ENCODE measurements around the gene HIP1. TPM values are rescaled to one million over a fixed set of nuclear protein-coding genes. Genes with fewer than 3 reads are reported as not detected.
A peak's percentile ranks its signal among the peaks of the same experiment; 100 is the strongest.
"Not testable (repeated sequence)": the region's sequence is repeated elsewhere in the genome, so short reads cannot be mapped to it uniquely, and the experiment has no call there.

Gene HIP1
- total RNA-seq, 1 experiment from 2014 or later: 32.0 TPM

DNA sequence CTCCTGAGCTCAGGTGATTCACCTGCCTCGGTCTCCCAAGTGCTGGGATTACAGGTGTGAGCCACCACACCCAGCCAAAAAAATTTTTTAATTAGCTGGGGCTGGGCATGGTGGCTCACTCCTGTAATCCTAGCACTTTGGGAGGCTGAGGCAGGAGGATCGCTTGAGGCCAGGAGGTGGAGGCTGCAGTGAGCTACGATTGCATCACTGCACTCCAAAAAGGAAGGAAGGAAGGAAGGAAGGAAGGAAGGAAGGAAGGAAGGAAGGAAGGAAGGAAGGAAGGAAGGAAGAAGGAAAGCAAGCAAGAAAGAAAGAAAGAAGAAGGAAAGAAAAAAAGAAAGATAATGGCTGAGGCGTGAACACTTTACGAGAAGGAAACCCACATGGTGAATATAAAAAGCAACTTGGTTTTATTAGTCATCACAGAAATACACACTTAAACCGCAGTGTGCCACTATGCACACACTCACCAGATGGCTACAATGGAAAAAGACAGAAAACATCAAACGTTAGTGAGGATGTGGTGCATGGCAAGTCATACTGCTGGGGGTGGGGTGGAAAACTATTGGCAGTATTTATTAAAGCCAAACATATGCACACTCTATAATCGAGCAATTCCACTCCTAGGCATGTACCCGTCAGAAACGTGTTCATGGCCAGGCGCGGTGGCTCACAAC, 37.7 kb upstream of the HIP1 start:
- Histone ChIP-seq H3K4me3 (no peak overlapping the region), H3K9me3 (ENCODE audit: insufficient read depth, low read depth) (no peaks in the 10 kb centered on the region), H4K20me1 (ENCODE audit: insufficient read depth) (no peaks in the 10 kb centered on the region), H2AFZ (no peak overlapping the region), H3K27me3 (ENCODE audit: insufficient read depth, low read depth) (no peaks in the 10 kb centered on the region), H3K79me2 (ENCODE audit: low read depth) (no peaks in the 10 kb centered on the region), H3K36me3 (ENCODE audit: low read depth) (no peaks in the 10 kb centered on the region), H3K4me2 (no peak overlapping the region), H3K4me1 (replicated peaks; ENCODE audit: insufficient read depth) (peaks cover 14% of the 10 kb centered on the region), H3K9me2 (ENCODE audit: insufficient read depth) (no peaks in the 10 kb centered on the region), H3K27ac (no peak overlapping the region), H3F3A (ENCODE audit: insufficient read depth, low read depth) (peaks cover 13% of the 10 kb centered on the region; the same call in 1 of the 2 replicates)
- TF ChIP-seq, protein P1, sequence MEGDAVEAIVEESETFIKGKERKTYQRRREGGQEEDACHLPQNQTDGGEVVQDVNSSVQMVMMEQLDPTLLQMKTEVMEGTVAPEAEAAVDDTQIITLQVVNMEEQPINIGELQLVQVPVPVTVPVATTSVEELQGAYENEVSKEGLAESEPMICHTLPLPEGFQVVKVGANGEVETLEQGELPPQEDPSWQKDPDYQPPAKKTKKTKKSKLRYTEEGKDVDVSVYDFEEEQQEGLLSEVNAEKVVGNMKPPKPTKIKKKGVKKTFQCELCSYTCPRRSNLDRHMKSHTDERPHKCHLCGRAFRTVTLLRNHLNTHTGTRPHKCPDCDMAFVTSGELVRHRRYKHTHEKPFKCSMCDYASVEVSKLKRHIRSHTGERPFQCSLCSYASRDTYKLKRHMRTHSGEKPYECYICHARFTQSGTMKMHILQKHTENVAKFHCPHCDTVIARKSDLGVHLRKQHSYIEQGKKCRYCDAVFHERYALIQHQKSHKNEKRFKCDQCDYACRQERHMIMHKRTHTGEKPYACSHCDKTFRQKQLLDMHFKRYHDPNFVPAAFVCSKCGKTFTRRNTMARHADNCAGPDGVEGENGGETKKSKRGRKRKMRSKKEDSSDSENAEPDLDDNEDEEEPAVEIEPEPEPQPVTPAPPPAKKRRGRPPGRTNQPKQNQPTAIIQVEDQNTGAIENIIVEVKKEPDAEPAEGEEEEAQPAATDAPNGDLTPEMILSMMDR (conservative IDR thresholded peaks at IDR 0.05): no peak
- no peak for TF ChIP-seq EZH2 (IDR thresholded peaks at IDR 0.05; ENCODE audit: low read depth)
- BruUV-seq (replicated peaks): no TSS peak
- POLR2A ChIA-PET (ENCODE audit: unreplicated experiment): no interaction called here
- DNase-seq: peak in 1 of 2 experiments; percentile 61
- intact Hi-C loops (cut with micrococcal nuclease; ENCODE audit: unreplicated experiment): loop anchor here (10.0 kb wide), 1 partner anchor 68 kb away; no protein-coding TSS in a partner anchor
- CTCF ChIA-PET: no interaction called here

DNA sequence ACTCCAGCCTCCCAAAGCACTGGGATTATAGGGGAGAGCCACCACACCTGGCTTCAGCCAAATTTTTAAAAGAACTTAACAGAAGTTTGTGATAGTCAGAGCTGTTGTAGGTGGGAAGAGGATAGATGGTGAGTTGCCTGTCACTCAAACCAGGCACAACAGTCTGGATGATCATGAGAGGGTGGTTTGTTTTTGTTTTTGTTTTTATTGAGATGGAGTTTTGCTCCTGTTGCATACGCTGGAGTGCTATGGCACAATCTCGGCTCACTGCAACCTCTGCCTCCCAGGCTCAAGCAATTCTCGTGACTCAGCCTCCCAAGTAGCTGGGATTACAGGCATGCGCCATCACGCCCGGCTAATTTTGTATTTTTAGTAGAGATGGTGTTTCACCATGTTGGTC, 35.2 kb upstream of the HIP1 start:
- intact Hi-C loops (cut with micrococcal nuclease; ENCODE audit: unreplicated experiment): loop anchor here (10.0 kb wide), 1 partner anchor 71 kb away; no protein-coding TSS in a partner anchor
- not testable (repeated sequence) for DNase-seq; H3K9me3 ChIP-seq (ENCODE audit: insufficient read depth, low read depth); H3K27me3 ChIP-seq (ENCODE audit: insufficient read depth, low read depth); H3K9me2 ChIP-seq (ENCODE audit: insufficient read depth); H3K4me3 ChIP-seq; H2AFZ ChIP-seq; H4K20me1 ChIP-seq (ENCODE audit: insufficient read depth); H3K4me2 ChIP-seq; H3K36me3 ChIP-seq (ENCODE audit: low read depth); BruUV-seq (replicated peaks); H3K79me2 ChIP-seq (ENCODE audit: low read depth); H3K27ac ChIP-seq
- CTCF ChIA-PET: interaction anchor here (0.9 kb wide), 1 partner anchor 40 kb away, joined by 5 read pairs; no protein-coding TSS in a partner anchor
- peaks cover 17% of the 10 kb centered on the region; the same call in 1 of the 2 replicates for H3F3A ChIP-seq (ENCODE audit: insufficient read depth, low read depth)
- H3K4me1 ChIP-seq (replicated peaks; ENCODE audit: insufficient read depth): peaks cover 16% of the 10 kb centered on the region
- POLR2A ChIA-PET (ENCODE audit: unreplicated experiment): interaction anchor here (0.6 kb wide), 1 partner anchor 183 kb away, joined by 6 read pairs; no protein-coding TSS in a partner anchor

DNA sequence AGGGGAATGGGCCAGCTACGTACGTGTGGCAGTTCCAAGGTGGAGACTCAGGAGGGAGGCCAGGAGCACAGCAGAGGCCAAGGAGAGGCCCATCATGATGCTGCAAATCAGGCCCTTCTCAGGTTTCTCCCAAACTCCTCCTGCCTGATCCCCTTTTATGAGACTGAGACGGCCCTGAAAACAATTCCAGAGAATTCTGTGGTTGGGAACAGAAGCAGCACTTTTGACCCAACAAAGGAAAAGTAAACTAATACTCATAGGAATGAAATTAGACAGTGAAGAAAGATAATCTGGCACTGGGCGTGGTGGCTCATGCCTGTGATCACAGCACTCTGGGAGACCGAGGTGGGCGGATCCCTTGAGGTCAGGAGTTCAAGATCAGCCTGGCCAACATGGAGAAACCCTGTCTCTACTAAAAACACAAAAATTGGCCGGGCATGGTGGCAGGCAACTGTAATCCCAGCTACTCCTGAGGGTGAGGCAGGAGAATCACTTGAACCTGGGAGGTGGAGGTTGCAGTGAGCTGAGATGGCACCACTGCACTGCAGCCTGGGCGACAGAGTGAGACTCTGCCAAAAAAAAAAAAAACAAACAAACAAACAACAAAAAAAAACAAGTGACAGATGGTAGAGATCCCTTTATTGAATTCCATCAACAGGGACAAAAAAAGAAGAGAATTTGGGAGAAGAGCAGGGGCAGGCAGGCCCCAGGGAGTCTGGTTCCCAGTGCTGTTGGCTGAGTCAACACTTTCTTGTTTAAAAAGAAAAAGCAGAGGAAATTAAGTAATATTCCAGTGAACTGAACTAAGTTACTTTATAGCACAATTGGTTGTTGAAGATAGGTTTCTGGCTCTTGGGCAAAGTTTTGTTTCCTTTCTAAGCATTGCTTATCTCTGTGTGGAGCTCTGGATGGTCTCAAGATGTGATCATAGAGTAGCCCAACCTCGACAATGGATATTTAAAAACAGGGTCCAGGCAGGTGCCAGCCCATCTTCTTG, 33.6 kb upstream of the HIP1 start, which contains the start of gene CCL26:
Gene CCL26 (minus strand): TSS at position 131 of the 997 bp plus-strand sequence. CDS start 35 bp downstream, at position 96.
- Histone ChIP-seq H3K4me1 (replicated peaks; ENCODE audit: insufficient read depth) (peaks cover 16% of the 10 kb centered on the region), H3K9me3 (ENCODE audit: insufficient read depth, low read depth) (no peaks in the 10 kb centered on the region), H4K20me1 (ENCODE audit: insufficient read depth) (no peaks in the 10 kb centered on the region), H3K36me3 (ENCODE audit: low read depth) (no peaks in the 10 kb centered on the region), H3K4me3 (no peak within 1 kb of the TSS), H3K79me2 (ENCODE audit: low read depth) (no peaks in the 10 kb centered on the region), H2AFZ (0 out of 2 replicates have a peak within 1 kb of the TSS, but pooled peaks have one; percentile 10), H3K9me2 (ENCODE audit: insufficient read depth) (no peaks in the 10 kb centered on the region), H3K4me2 (no peak within 1 kb of the TSS), H3F3A (ENCODE audit: insufficient read depth, low read depth) (peaks cover 17% of the 10 kb centered on the region; the same call in 1 of the 2 replicates), H3K27ac (peak within 1 kb of the TSS; percentile 47), H3K27me3 (ENCODE audit: insufficient read depth, low read depth) (no peaks in the 10 kb centered on the region)
- intact Hi-C loops (cut with micrococcal nuclease; ENCODE audit: unreplicated experiment): loop anchor here (10.0 kb wide), 1 partner anchor 72 kb away; no protein-coding TSS in a partner anchor
- TF ChIP-seq, protein P1 (conservative IDR thresholded peaks at IDR 0.05): no peak
- TF ChIP-seq EZH2 (IDR thresholded peaks at IDR 0.05; ENCODE audit: low read depth): no peak
- CTCF ChIA-PET: interaction anchor here (1.2 kb wide), 1 partner anchor 10 kb away, joined by 3 read pairs; no protein-coding TSS in a partner anchor
- peak; percentile 68 to 77 for DNase-seq
- BruUV-seq (replicated peaks): no TSS peak
- POLR2A ChIA-PET (ENCODE audit: unreplicated experiment): interaction anchor here (0.6 kb wide), 1 partner anchor 275 kb away, joined by 3 read pairs; the partner anchor contains the start of gene STYXL1

Measured in PC-9 (cell line).